HG03575 (cell line): ENCODE measurements around the gene HDX.
"Not testable (repeated sequence)": the region's sequence is repeated elsewhere in the genome, so short reads cannot be mapped to it uniquely, and the experiment has no call there.

Experiments
- ATAC-seq: cut with Tn5 transposase; IDR thresholded peaks from one replicate; pipeline ENCODE4 v1.9.1; 2021; ENCODE audit not compliant: unreplicated experiment, insufficient number of reproducible peaks, low FRiP score; ENCODE audit errors: extremely low read depth

Gene HDX

GRCh38 chrX:84501798-84502628 is at the start of gene HDX:
TSS of gene HDX (minus strand) at chrX:84502453. CDS start at chrX:84475397, 27,056 bp downstream.
- ATAC-seq = peak; percentile 84

- ATAC-seq = not testable (repeated sequence)
These were observed 39.1 kb upstream of the HDX start for GRCh38 chrX:84541315-84541714.

- ATAC-seq = not testable (repeated sequence)
These were observed 35.4 kb upstream of the HDX start for GRCh38 chrX:84537627-84538026.

GRCh38 chrX:84488426-84488825 is 13.8 kb downstream of the HDX start:
- no peak for ATAC-seq

- ATAC-seq = peak; percentile 99
These were observed 14.6 kb downstream of the HDX start for GRCh38 chrX:84487365-84488353.

GRCh38 chrX:84479086-84479485 is 23.2 kb downstream of the HDX start:
- no peak for ATAC-seq

- no peak for ATAC-seq
These were observed 25.1 kb downstream of the HDX start for GRCh38 chrX:84477114-84477513.

- no peak for ATAC-seq
These were observed 26.7 kb downstream of the HDX start for GRCh38 chrX:84475596-84475995.

- ATAC-seq = no peak
These were observed 27.2 kb downstream of the HDX start for GRCh38 chrX:84475101-84475500.

- no peak for ATAC-seq
These were observed 33.0 kb downstream of the HDX start for GRCh38 chrX:84469226-84469625.

GRCh38 chrX:84467898-84468297 is 34.4 kb downstream of the HDX start:
- ATAC-seq = no peak

- ATAC-seq = no peak
These were observed 48.7 kb downstream of the HDX start for GRCh38 chrX:84453351-84454246.

GRCh38 chrX:84441143-84441542 is 61.1 kb downstream of the HDX start:
- ATAC-seq = no peak

GRCh38 chrX:84415140-84415539 is 87.1 kb downstream of the HDX start:
- ATAC-seq = no peak

- ATAC-seq = no peak
These were observed 138.6 kb downstream of the HDX start for GRCh38 chrX:84363663-84364062.

- ATAC-seq = no peak
These were observed 139.2 kb downstream of the HDX start for GRCh38 chrX:84363051-84363450.

- no peak for ATAC-seq
These were observed 139.9 kb downstream of the HDX start for GRCh38 chrX:84362184-84362838.

GRCh38 chrX:84358271-84358670 is 144.0 kb downstream of the HDX start:
- ATAC-seq = no peak
